Nucleus accumbens (tissue), 56 donors: ENCODE measurements around the gene UNCX.
"Not testable (repeated sequence)": the region's sequence is repeated elsewhere in the genome, so short reads cannot be mapped to it uniquely, and the experiment has no call there.

Experiments used
- DNase-seq, 56 donors: peaks; one replicate each; lab custom pipeline; 2025; lab: John Stamatoyannopoulos, UW

Gene UNCX

DNA sequence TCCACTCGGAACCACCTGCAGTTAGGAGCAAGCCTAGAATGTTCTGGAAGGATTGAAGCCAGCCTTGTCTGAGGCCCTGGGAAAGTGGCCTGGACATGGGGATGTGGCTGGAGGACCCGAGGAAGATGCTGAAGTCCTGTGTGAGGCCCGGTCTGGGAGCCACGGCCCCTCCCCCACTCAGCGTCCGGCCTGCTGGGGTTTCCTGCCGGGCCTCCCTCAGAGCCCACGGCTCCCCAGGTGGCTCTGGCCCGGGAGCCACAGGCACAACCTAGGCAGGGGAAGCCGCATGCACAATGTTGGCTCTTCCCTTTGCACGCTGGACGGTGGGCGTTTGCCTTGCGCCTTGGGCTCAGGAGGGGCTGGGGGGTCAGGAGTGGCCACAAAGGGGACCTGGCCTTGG, 39.0 kb downstream of the UNCX start:
- no peak for DNase-seq

DNA sequence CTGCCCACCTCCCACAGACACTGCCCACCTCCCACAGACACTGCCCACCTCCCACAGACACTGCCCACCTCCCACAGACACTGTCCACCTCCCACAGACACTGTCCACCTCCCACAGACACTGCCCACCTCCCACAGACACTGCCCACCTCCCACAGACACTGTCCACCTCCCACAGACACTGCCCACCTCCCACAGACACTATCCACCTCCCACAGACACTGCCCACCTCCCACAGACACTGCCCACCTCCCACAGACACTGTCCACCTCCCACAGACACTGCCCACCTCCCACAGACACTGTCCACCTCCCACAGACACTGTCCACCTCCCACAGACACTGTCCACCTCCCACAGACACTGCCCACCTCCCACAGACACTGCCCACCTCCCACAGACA, 39.5 kb downstream of the UNCX start:
- not testable (repeated sequence) for DNase-seq

DNA sequence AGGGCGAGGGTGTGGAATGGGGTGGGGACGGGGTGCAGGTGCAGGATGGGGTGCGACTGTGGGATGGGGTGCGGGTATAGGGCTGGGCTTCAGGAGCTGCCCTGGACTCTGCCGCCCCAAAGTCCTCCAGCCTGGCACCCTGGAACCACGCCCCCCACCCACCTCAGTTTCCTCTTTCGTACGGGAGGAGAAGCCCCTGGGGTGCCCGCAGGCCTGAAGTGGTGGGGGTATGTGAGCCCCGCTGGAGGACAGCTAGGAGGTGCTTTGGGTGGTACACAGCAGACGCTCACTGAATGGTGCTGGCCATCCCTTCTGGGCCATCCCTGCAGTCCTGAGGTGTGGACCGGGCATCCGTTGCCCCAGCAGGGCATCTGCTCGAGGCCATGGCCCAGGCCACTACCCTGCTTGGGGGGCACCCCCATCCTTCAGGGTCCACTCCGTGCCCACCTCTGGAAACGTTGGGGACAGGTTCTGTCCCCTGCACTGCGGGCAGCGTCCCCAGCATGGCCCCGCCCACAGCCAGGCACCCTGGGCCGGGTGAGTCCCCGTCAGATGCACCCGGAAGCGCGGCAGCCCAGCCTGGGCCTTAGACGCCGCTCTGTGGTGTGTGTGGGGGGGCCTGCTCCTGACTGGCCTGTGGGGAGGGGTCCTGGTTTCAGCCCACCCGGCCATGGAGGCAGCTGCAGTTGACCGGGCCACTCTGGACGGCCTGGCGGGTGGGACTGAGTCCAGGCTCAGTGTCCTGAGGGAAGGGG, 41.6 kb downstream of the UNCX start:
- DNase-seq: no peak

DNA sequence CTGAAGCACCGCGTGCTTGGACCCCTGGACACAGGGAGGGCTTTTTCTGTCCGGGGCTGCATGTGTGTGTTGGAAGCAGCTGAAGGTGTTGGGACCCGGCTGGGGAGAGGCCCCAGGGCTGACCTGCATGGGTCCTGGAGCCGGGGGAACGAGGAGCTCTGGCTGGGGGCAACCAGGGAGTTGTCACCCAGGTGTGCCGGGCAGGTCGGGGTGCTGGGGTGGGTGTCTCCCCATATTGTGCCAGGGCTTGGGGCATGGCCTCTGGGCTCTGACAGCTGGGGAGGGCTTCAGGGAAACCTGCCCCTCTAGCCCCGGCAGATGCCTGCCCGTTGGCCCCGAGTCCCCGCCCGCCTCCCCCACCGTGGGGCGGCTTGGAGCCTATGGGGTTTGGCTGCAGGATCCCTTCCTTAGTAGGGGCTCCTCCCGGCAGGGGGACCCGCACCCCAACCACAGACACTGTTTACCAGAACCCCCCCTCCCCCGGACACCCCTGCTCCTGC, 42.3 kb downstream of the UNCX start:
- DNase-seq: no peak

DNA sequence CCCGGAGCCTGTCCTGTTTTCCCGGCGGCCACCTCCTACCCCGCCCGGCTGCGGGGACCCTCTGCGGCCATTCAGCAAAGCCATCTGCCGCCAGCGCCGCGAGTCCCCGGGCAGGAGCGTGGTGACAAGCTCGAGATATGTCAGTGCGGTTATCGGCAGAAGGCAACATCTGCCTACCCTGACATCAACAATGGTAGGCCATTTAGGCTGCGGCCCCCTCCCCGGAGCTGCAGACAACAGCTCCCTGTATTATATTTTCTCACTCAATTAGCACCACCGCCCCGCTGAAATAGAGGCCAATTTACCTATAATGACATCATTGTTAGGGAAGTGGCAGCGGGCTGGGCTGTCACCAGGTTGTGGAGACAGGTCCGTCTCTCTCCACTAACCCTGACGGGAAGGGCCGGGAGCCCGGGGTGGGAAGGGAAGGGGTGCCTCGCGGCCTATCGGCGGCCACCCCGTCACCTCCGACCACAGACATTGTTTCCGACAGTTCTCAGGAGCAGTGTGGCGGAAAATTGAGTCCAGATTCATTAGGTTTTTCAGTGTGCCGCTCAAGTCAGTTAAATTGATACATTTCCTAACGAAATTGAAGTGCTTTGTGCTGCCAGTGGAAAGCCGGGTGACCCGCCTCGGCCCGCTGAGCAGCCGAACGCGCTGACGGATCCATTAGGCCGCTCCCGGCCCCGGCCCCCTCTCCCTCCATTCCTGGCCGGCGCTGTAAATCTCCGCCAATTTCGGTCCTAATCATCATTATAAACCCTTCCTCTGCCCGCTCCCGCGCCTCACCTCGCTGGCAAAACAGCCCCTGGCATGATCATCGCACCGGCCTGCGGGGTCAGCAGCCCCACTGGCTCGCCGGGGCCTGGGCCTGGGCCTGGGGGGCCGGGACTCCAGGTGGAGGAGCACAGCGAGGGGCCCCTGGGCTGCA, 43.0 kb downstream of the UNCX start:
- DNase-seq: peak in 1 of 56 donors; percentile 16

DNA sequence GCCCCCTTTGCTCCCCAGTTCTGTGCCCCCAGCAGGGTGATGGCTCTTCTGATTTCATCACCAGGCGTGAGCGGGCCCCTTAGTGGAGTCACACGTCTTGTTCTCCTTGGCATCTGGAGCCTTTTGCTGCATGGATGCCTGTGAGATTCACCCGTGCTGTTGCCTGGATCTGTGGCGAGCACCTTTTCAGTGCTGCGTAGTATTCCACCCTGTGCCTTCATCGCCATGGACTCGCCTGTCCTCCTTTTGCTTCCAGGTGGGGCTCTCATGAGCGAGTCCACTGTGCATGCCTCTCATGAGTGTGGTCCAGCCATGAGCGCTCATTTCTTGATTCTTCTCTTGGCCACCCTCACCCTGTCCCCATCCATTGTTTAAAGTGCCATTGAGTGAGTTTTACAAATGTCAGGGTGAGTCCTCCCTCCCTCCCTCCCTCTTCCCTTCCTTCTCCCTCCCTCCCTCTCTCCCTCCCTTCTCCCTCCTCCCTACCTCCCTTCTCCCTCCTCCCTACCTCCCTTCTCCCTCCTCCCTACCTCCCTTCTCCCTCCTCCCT, 44.0 kb downstream of the UNCX start:
- no peak for DNase-seq

DNA sequence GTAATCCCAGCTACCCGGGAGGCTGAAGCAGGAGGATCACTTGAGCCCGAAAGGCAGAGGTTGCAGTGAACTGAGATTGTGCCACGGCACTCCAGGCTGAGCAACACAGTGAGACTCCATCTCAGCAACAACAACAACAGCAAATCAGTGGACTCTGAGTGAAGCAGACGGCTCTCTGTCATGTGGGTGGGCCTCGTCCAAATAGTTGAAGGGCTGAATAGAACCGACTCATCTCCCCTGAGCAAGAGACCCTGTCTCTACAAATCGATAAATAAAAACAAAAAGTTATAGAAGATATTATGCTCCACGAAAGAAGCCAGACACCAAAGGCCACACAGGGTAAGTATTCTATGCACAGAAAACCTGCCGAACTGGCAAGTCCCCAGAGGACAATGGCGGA, 45.9 kb downstream of the UNCX start:
- DNase-seq: no peak

DNA sequence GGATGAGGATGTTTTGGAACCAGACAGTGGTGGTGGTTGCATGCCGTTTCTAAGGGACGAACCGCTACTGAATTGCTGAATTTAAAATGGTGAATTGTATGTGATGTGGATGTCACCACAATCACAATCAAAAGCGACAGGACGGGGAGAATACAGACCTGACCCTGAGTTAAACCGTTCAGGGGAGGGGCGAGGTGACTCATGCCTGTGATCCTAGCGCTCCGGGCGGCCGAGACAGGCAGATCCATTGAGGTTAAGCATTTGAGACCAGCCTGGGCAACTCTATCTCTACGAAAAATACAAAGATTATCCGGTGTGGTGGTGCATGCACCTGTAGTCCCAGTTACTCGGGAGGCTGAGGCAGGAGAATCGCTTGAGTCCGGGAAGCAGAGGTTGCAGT, 46.4 kb downstream of the UNCX start:
- DNase-seq: no peak

DNA sequence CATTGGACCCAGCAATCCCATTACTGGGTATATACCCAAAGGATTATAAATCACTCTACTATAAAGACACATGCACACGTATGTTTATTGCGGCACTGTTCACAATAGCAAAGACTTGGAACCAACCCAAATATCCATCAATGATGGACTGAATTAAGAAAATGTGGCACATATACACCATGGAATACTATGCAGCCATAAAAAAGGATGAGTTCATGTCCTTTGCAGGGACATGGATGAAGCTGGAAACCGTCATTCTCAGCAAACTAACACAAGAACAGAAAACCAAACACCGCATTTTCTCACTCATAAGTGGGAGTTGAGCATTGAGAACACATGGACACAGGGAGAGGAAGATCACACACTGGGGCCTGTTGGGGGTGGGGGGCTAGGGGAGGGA, 47.2 kb downstream of the UNCX start:
- DNase-seq: not testable (repeated sequence)

DNA sequence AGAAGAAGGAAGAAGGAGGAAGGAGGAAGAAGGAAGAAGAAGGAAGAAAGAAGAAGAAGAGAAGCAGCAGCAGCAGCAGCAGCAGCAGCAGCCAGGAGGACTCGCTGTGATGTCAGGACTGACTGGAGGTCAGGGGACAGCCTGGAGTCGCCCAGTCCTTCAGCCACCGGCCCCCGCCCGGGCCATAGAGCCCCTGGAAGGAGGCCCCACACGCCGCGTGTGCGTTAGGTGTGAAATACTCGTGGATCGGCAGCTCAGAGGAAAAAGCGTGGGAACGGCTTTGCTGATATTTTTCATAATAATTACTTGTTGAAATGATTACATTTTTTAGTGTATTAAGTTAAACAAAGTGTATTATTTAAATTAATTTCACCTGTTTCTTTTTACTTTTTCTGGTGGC, 48.4 kb downstream of the UNCX start:
- no peak for DNase-seq

DNA sequence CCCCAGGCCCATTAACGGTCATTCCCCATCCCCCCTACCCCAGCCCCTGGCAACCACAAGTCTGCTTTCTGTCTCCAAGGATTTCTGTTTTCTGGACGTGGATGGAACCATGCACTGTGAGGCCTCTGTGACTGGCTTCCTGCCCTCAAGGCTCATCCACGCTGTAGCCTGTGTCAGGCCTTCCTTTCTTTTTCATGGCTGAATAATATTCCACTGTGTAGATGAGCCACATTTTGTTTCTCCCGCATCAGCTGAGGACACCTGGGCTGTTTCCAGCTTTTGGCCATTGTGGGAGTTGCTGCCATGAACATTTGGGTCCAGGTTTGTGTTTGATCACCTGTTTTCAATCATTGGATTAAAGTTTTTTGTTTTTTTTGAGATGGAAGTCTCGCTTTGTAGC, 50.0 kb downstream of the UNCX start:
- DNase-seq: no peak

DNA sequence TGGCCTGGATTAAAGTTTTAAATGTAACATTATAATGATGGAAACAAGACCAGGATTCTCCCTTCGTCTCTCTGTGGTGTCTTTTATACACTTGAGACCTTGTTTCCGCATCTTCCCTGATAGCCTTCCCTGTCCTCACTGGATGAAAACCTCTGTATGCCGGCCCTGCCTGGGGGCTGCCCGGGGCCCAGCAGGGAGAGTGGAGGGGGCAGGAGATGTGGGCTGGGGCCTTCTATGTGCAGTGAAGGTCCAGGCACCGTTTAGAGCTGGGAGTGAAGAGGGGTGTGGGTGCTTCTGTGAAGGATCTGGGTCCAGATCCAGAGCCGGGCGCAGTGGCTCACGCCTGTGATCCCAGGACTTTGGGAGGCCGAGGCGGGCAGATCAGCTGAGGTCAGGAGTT, 50.7 kb downstream of the UNCX start:
- no peak for DNase-seq

DNA sequence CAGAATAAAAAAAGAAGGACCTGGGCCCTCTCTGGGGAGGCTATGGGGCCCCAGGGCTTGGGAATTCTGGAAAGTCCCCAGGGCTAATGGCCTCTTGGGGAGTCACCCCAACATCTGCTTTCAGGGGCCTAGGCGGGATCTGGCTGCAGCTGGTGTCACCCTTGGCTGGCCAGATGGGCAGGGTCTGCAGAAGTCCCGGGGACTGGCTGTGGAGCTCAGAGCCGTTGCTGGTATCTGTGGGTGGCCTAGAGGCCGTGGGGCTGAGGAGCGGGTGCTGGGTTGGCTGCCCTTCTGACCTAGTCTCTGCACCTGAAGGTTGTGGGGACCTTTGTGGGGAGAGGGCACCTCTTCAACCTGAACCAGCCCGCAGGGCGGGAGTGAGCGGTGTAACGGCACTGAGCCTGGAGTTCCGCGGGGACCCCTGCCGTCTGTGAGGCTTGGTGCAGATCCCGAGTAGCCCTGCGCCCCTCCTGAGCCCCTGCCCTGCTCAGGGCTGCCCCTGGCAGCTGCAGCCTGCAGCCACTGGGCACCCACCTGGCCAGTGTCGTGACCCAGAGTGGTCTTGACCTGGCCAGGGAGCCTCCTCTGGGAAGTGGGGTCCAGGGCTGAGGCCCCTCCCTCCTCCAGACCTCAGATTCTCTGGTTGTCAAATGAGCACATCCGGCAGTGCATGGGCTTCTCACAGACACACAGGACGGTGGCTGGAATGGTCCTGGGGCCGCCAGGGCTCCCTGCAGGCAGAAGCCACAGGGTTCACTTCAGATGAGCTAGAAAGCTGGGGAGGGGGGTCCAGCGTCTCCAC, 51.5 kb downstream of the UNCX start:
- no peak for DNase-seq

DNA sequence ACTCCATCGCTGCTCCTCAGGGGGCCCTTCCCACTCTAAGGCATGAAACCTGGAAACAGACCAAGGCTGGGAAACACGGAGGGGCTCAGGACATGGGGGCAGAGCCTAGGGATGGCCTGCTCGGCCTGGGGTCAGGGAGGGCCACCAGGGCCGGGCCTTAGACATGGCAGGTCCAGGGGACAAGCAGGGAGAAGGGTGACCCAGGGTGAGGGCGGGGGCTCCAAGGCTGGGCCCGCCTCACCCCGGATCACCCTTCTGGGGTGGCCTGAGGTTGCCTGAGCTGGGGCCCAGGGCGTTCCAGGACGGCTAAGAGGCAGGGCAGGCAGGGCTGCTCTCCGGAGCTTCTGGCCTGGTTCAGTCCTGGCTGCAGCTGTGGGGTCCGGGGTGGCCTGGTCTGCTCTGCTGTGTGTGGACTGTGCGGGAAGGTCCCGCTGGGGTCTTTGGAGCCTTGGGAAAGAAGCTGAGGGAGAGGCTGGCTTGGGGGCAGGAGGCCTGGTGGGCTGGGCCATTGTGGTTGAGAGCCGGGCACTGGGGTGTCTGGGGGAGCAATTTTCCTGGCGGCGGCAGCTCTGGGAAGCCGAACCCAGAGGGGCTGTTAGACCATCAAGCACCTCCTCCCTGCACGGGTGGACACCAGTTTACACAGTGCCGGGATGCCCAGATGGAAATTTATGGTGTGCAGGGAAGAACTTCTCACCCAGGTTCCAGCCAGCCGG, 52.2 kb downstream of the UNCX start:
- DNase-seq: no peak

DNA sequence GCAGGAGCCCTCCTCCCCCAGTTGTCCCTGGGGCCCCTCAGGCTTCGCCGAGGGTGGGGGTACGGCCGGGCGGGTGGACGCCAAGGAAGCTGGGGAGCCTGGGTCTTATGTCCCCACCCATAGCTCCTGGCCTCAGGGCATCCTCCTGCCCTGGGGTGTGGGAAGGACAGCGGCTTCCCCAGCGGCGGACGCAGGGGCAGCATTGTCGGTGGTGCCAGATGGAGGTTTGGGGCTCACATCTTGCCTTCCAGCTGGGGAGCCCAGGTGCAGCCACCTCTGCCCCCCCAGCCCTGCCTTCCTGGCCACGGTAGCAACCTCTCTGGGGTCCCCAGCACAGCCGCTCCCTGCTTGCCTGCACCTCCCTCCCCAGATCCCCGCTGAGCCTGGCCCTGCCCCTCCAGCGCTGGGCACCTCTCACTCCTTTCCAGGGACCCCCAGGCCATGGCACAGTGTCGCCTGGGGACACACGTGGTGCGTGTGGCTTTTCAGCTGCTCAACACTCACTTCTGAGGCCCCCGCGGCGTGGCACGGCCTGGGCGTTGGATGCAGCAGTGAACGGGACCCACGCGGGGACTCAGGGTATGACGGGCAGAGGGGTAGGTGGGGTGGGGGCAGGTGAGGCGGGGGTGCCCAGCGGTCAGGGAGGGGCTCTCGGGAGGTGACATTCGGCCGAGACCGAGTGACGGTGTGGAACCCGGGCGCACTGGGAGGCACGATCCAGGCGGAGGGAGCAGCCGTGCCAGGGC, 53.1 kb downstream of the UNCX start:
- no peak for DNase-seq
